GM12878 (cell line): Measurements from ENCODE around the gene NHSL2. TPM values are rescaled to one million over a fixed set of nuclear protein-coding genes. Genes with fewer than 3 reads are reported as not detected.

Experiments
- ATAC-seq: fragments of 200-7000 bp; cut with Tn5 transposase; 3 replicates; pipeline ENCODE4 v1.9.1; 2020; ENCODE audit warnings: mild to moderate bottlenecking, moderate library complexity
- BruUV-seq: library from RNA; stranded (reverse); fragments of 400-500 nt; replicated peaks from 2 replicates; lab custom pipeline; 2021; lab: Mats Ljungman, UMichigan
- CTCF ChIA-PET: fragments of 300-600 bp; sonication (Branson Sonifier 250); formaldehyde crosslinking; extraction: SDS; loops from one replicate; lab custom pipeline; 2021; ENCODE audit warnings: inconsistent platforms; lab: Yijun Ruan, JAX
- POLR2A ChIA-PET: fragments of 350-600 bp; formaldehyde crosslinking; extraction: SDS; loops from one replicate; lab custom pipeline; 2021; ENCODE audit warnings: inconsistent platforms; lab: Charles Lee
- RAD21 ChIA-PET: fragments of 300-600 bp; sonication (Branson Sonifier 250); formaldehyde crosslinking; loops from one replicate; lab custom pipeline; 2023; ENCODE audit warnings: antibody characterized with exemption; ENCODE audit not compliant: unreplicated experiment; lab: Charles Lee
- SMC1A ChIA-PET: fragments of 300-600 bp; sonication (Branson Sonifier 250); formaldehyde crosslinking; loops from one replicate; lab custom pipeline; 2023; ENCODE audit not compliant: unreplicated experiment, uncharacterized antibody; lab: Charles Lee
- DNase-seq: peaks from one replicate; pipeline ENCODE4 v3.0.0-alpha.2; 2011; ENCODE audit warnings: low read depth, low spot score
- FAIRE-seq: peaks from 3 replicates; lab custom pipeline; 2011; peaks lifted over from hg19 to GRCh38; lab: Jason Lieb, UNC
- H2AFZ ChIP-seq: 2 replicates; pipeline ENCODE4 v1.6.0; 2011; ENCODE audit warnings: low read depth, low read length, control low read depth; ENCODE audit not compliant: control insufficient read depth
- H3K27ac ChIP-seq: 2 replicates; pipeline ENCODE4 v1.5.1; 2011; ENCODE audit warnings: control low read depth; ENCODE audit not compliant: control insufficient read depth, insufficient read depth
- H3K27me3 ChIP-seq, 2 experiments: replicated peaks in 1 of 2; 2 replicates each; pipeline versions ENCODE4 v1.6.0 to v1.6.1; 2011; ENCODE audit warnings: low read length in 1 of 2; ENCODE audit not compliant: control insufficient read depth in 2 of 2, insufficient read depth in 2 of 2
- H3K36me3 ChIP-seq, 2 experiments: 2 replicates each; pipeline ENCODE4 v1.5.1; 2011; ENCODE audit warnings: low read length in 1 of 2; ENCODE audit not compliant: control insufficient read depth in 2 of 2, insufficient read depth in 2 of 2
- H3K4me1 ChIP-seq: 2 replicates; pipeline ENCODE4 v1.6.1; 2011; ENCODE audit warnings: mild to moderate bottlenecking, low read length, moderate library complexity, mixed read lengths; ENCODE audit not compliant: control insufficient read depth, insufficient read depth
- H3K4me2 ChIP-seq: 2 replicates; pipeline ENCODE4 v1.6.0; 2011; ENCODE audit warnings: control low read depth; ENCODE audit not compliant: control insufficient read depth, insufficient read depth
- H3K4me3 ChIP-seq: fragments of 200-600 bp; sonication (generic); 2 replicates; pipeline ENCODE4 v1.5.1; 2016
- H3K79me2 ChIP-seq: 2 replicates; pipeline ENCODE4 v1.6.0; 2011; ENCODE audit warnings: low read length; ENCODE audit not compliant: control insufficient read depth, insufficient read depth
- H3K9ac ChIP-seq: 2 replicates; pipeline ENCODE4 v1.8.0; 2011; ENCODE audit warnings: low read length, control low read depth, mixed read lengths; ENCODE audit not compliant: control insufficient read depth, insufficient read depth
- H3K9me3 ChIP-seq: replicated peaks from 3 replicates; pipeline ENCODE4 v1.5.1; 2011; ENCODE audit warnings: mild to moderate bottlenecking, low read length; ENCODE audit not compliant: control insufficient read depth, insufficient read depth
- H4K20me1 ChIP-seq: 2 replicates; pipeline ENCODE4 v1.6.0; 2011; ENCODE audit not compliant: control insufficient read depth, insufficient read depth
- CHD1 ChIP-seq: IDR thresholded peaks from 2 replicates; pipeline ENCODE4 v1.6.1; 2012; ENCODE audit warnings: low read depth, low read length, improper control_type of control experiment
- CREB1 ChIP-seq: IDR thresholded peaks from 2 replicates; pipeline ENCODE4 v1.6.1; 2012; ENCODE audit warnings: low read depth, mild to moderate bottlenecking, inconsistent platforms
- FOXK2 ChIP-seq: fragments of 450-650 bp; IDR thresholded peaks from 2 replicates; pipeline ENCODE4 v1.6.1; 2017; ENCODE audit warnings: mild to moderate bottlenecking, moderate library complexity
- IKZF1 ChIP-seq: fragments of 450-650 bp; conservative IDR thresholded peaks from 2 replicates; pipeline ENCODE4 v1.6.1; 2017; ENCODE audit warnings: antibody characterized with exemption, mild to moderate bottlenecking
- LARP7 ChIP-seq: fragments of 450-650 bp; IDR thresholded peaks from 2 replicates; pipeline ENCODE4 v1.6.1; 2017; ENCODE audit warnings: mild to moderate bottlenecking
- MTA3 ChIP-seq: IDR thresholded peaks from 2 replicates; pipeline ENCODE4 v1.6.1; 2012; ENCODE audit warnings: low read length, inconsistent platforms, borderline replicate concordance
- POLR2A ChIP-seq: IDR thresholded peaks from 2 replicates; pipeline ENCODE4 v1.6.1; 2011; ENCODE audit warnings: low read depth, mild to moderate bottlenecking, low read length
- RUNX3 ChIP-seq: IDR thresholded peaks from 2 replicates; pipeline ENCODE4 v1.6.1; 2012; ENCODE audit warnings: low read length, inconsistent platforms
- SREBF2 ChIP-seq: IDR thresholded peaks from 2 replicates; pipeline ENCODE4 v1.6.1; 2012; ENCODE audit warnings: mild to moderate bottlenecking, low read length
- SUZ12 ChIP-seq: fragments of 200-600 bp; sonication (generic); IDR thresholded peaks from one replicate; pipeline ENCODE4 v1.6.1; 2018; ENCODE audit warnings: antibody characterized with exemption, mild to moderate bottlenecking; ENCODE audit not compliant: unreplicated experiment
- TBL1XR1 ChIP-seq: IDR thresholded peaks from 2 replicates; pipeline ENCODE4 v1.6.1; 2012; ENCODE audit warnings: low read depth, low read length, improper control_type of control experiment
- ZNF207 ChIP-seq: fragments of 450-650 bp; IDR thresholded peaks from 2 replicates; pipeline ENCODE4 v1.6.1; 2014; ENCODE audit warnings: antibody characterized with exemption, mild to moderate bottlenecking, borderline replicate concordance
- WGBS: methylation state at CpG from one replicate; pipeline ENCODE4 v1.1.6; 2016; ENCODE audit warnings: low lambda C conversion rate; ENCODE audit not compliant: insufficient replicate concordance, insufficient coverage; ENCODE audit errors: missing lambda C conversion rate; 5-methylcytosine and 5-hydroxymethylcytosine counted together
- in situ Hi-C: fragments of 300-500 bp; cut with MboI; formaldehyde crosslinking; loops from 9 replicates; pipeline ENCODE4 v1.14.3; 2018; ENCODE audit warnings: mixed read lengths
- intact Hi-C: fragments of 100-400 bp; cut with micrococcal nuclease; formaldehyde crosslinking; loops from one replicate; pipeline ENCODE4 v1.14.2; 2022; ENCODE audit not compliant: unreplicated experiment
- polyA plus RNA-seq, 11 experiments: library from polyadenylated mRNA; depleted of rRNA in 4 of 11; unstranded in 6 of 11; stranded (reverse) in 5 of 11; fragments of >200 nt; fragmentation: Nextera tagmentation in 4 of 11; fragmentation: Illumina TruSeq in 1 of 11; extraction: Ambion mirVana in 4 of 11; extraction: Trizol in 1 of 11; gene quantifications; 1 replicate in 1 of 11; 2 replicates in 10 of 11; pipeline versions ENCODE4 v1.2.1 to v1.2.3, GENCODE V29; 2011 to 2016; ENCODE audit warnings: inconsistent platforms in 2 of 11, missing spikeins in 2 of 11, low read depth in 1 of 11
- total RNA-seq, 4 experiments: library from RNA; depleted of rRNA in 3 of 4; stranded (reverse); fragments of >200 nt in 3 of 4; fragmentation: Illumina TruSeq in 1 of 4; extraction: Trizol in 1 of 4; gene quantifications; 2 replicates each; pipeline versions ENCODE4 v1.2.1 to v1.2.3, GENCODE V29; 2013 to 2021
- TF ChIP-seq, protein P1 (sequence below): fragments of 450-650 bp; formaldehyde crosslinking; IDR thresholded peaks from 2 replicates; pipeline ENCODE4 v1.4.0; 2022; ENCODE audit warnings: mild to moderate bottlenecking, moderate library complexity

Gene NHSL2
- total and polyA plus RNA-seq, 10 of the 15 experiments (the other 5 are each of a cell fraction or from before 2014, with no cell fraction given): 0.05 to 0.53 (median 0.07) TPM; not detected in 2

DNA sequence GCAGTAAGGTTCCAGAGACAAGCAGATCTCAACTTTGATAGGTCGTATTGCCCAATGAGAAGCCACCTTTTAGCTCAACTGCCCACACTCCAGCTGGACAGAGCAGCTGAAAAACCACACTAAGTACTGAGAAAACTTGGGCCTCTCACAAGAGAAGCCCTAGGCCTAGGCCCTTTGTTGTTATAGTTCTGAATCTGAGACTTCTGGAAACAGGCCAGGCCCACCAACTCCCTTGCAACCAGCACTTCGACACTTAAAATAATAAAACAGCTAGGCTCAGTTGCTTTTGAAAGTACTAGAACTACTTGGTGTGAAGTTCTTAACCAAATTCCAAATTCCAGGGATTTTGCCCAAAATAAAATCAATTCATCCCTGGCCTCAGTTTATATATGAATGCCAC lies 234.5 kb downstream of the NHSL2 start:
- 23% methylated on average over 2 of the region's 2 CpGs for WGBS
- intact Hi-C loops (no loop called here), in situ Hi-C loops (no loop called here)
- Histone ChIP-seq H2AFZ (no peak overlapping the region), H3K79me2 (no peaks in the 10 kb centered on the region), H3K27ac (no peak overlapping the region), H3K9me3 (no peaks in the 10 kb centered on the region), H3K4me1 (peaks cover 14% of the 10 kb centered on the region), H3K36me3 (no peaks in the 10 kb centered on the region), H3K27me3 (0 out of 4 replicates have a peak, but pooled peaks cover 0 to 2% of the 10 kb centered on the region in 2 experiments), H3K4me3 (no peak overlapping the region), H4K20me1 (no peaks in the 10 kb centered on the region), H3K4me2 (no peak overlapping the region), H3K9ac (no peak overlapping the region)
- ChIA-PET SMC1A (no interaction called here), RAD21 (interaction anchor here (0.6 kb wide), 1 partner anchor 1079 kb away, joined by 3 read pairs; no protein-coding TSS in a partner anchor), POLR2A (no interaction called here), CTCF (no interaction called here)
- no peak for ATAC-seq
- TF ChIP-seq RUNX3 (peak; percentile 25; the same call in 1 of the 2 replicates), IKZF1 (no peak)
- no TSS peak for BruUV-seq
- DNase-seq: no peak
- no peak for FAIRE-seq

DNA sequence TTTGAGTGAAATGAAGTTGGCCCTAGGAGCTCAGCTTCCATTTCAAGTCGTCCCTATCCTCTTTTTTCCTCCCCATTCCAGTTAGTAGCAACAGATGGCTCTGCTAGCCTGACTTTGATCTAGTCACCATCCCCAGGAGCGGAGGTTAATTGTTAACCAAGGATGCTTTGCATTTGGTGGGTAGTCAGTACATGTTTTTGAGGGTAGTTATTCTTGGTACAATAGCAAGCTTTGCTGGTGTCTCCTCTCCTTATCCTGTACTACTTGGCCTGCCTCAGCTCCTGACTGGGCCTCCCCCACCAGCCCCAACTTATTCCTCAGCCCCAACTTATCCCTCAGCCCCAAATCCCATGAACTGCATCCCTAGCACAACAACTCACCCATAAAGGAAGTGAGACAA lies 235.9 kb downstream of the NHSL2 start:
- ATAC-seq (no peak), FAIRE-seq (no peak), DNase-seq (no peak)
- H3K27me3 ChIP-seq: 0 out of 4 replicates have a peak, but pooled peaks cover 0 to 2% of the 10 kb centered on the region in 2 experiments
- H3K27ac ChIP-seq: no peak overlapping the region
- peaks cover 7% of the 10 kb centered on the region; the same call in 1 of the 2 replicates for H3K4me1 ChIP-seq
- no peaks in the 10 kb centered on the region for H4K20me1 ChIP-seq
- no peaks in the 10 kb centered on the region for H3K36me3 ChIP-seq
- ChIA-PET CTCF (interaction anchor here (1.0 kb wide), 1 partner anchor 20 kb away, joined by 3 read pairs; no protein-coding TSS in a partner anchor), POLR2A (no interaction called here), RAD21 (no interaction called here), SMC1A (no interaction called here)
- no peak overlapping the region for H3K9ac ChIP-seq
- no peak overlapping the region for H2AFZ ChIP-seq
- no peak overlapping the region for H3K4me2 ChIP-seq
- WGBS: 29% methylated on average over 2 of the region's 2 CpGs
- no peak overlapping the region for H3K4me3 ChIP-seq
- H3K9me3 ChIP-seq: no peaks in the 10 kb centered on the region
- no peaks in the 10 kb centered on the region for H3K79me2 ChIP-seq
- no TSS peak for BruUV-seq
- in situ Hi-C loops: no loop called here
- intact Hi-C loops: no loop called here
- TF ChIP-seq ZNF207: no peak
- TF ChIP-seq SREBF2: no peak
- no peak for TF ChIP-seq SUZ12
- TF ChIP-seq, protein P1, sequence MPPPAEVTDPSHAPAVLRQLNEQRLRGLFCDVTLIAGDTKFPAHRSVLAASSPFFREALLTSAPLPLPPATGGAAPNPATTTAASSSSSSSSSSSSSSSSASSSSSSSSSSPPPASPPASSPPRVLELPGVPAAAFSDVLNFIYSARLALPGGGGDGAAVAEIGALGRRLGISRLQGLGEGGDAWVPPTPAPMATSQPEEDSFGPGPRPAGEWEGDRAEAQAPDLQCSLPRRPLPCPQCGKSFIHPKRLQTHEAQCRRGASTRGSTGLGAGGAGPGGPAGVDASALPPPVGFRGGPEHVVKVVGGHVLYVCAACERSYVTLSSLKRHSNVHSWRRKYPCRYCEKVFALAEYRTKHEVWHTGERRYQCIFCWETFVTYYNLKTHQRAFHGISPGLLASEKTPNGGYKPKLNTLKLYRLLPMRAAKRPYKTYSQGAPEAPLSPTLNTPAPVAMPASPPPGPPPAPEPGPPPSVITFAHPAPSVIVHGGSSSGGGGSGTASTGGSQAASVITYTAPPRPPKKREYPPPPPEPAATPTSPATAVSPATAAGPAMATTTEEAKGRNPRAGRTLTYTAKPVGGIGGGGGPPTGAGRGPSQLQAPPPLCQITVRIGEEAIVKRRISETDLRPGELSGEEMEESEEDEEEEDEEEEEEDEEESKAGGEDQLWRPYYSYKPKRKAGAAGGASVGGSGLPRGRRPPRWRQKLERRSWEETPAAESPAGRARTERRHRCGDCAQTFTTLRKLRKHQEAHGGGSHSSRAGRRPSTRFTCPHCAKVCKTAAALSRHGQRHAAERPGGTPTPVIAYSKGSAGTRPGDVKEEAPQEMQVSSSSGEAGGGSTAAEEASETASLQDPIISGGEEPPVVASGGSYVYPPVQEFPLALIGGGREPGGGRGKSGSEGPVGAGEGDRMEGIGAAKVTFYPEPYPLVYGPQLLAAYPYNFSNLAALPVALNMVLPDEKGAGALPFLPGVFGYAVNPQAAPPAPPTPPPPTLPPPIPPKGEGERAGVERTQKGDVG (CRISPR knock-in tag): no peak
- TF ChIP-seq CREB1: no peak
- TF ChIP-seq FOXK2: no peak
- TF ChIP-seq TBL1XR1: no peak
- TF ChIP-seq POLR2A: no peak
- no peak for TF ChIP-seq MTA3
- no peak for TF ChIP-seq LARP7
- no peak for TF ChIP-seq CHD1
